Body of pancreas (tissue), 4 donors: Measurements from ENCODE around the gene VDAC2. TPM values are rescaled to one million over a fixed set of nuclear protein-coding genes. Genes with fewer than 3 reads are reported as not detected.
"Not testable (repeated sequence)": the region's sequence is repeated elsewhere in the genome, so short reads cannot be mapped to it uniquely, and the experiment has no call there.

ENCODE experiments used
- ATAC-seq: fragments of 150-250 bp; one replicate; pipeline ENCODE4 v1.9.1; 2016
- DNase-seq, 4 donors: peaks; one replicate each; pipeline ENCODE4 v3.0.0-alpha.2; 2019
- H3K27ac ChIP-seq, 4 donors: fragments of 200-600 bp; sonication (generic); 1 replicate in 3 of 4; 2 replicates in 1 of 4; pipeline versions ENCODE4 v1.5.1 to v1.6.1; 2016 to 2019; ENCODE audit warnings: mild to moderate bottlenecking in 1 of 4, mixed read lengths in 1 of 4, moderate library complexity in 1 of 4
- H3K27me3 ChIP-seq, 2 donors: fragments of 200-600 bp; sonication (generic); one replicate each; pipeline ENCODE4 v1.6.0; 2016; ENCODE audit warnings: mild to moderate bottlenecking in 1 of 2
- H3K36me3 ChIP-seq, 2 donors: fragments of 200-600 bp; sonication (generic); replicated peaks in 1 of 2; 2 replicates each; pipeline ENCODE4 v1.5.1; 2016; ENCODE audit warnings: low read depth in 2 of 2; ENCODE audit not compliant: insufficient read depth in 1 of 2
- H3K4me1 ChIP-seq: fragments of 200-600 bp; sonication (generic); one replicate; pipeline ENCODE4 v1.6.0; 2016
- H3K4me3 ChIP-seq, 2 donors: fragments of 200-600 bp; sonication (generic); 1 replicate in 1 of 2; 2 replicates in 1 of 2; pipeline ENCODE4 v1.5.1; 2016 to 2019
- H3K9me3 ChIP-seq, 3 donors: fragments of 200-600 bp; sonication (generic); 1 replicate in 2 of 3; 2 replicates in 1 of 3; pipeline ENCODE4 v1.5.1; 2016
- POLR2A ChIP-seq, 3 donors: fragments of 450-650 bp; IDR thresholded peaks; one replicate each; pipeline ENCODE4 v1.6.1; 2016; ENCODE audit warnings: antibody characterized with exemption in 3 of 3, mild to moderate bottlenecking in 2 of 3
- WGBS, 2 donors: methylation state at CpG; one replicate each; pipeline ENCODE4 v1.1.5; 2017; 5-methylcytosine and 5-hydroxymethylcytosine counted together
- intact Hi-C: fragments of 100-400 bp; cut with DNase I; formaldehyde crosslinking; loops from one replicate; pipeline ENCODE4 v1.15.1; 2023
- total RNA-seq, 2 donors: library from RNA; depleted of rRNA; stranded (reverse); fragments of >200 nt; gene quantifications; one replicate each; pipeline ENCODE4 v1.1.0, GENCODE V29; 2016
- TF ChIP-seq, protein P1 (sequence below), 7 experiments: fragments of 450-650 bp in 4 of 7; fragments of 200-600 bp in 3 of 7; sonication (generic) in 3 of 7; IDR thresholded peaks; one replicate each; pipeline ENCODE4 v1.5.1; 2016 to 2019; ENCODE audit warnings: antibody characterized with exemption in 7 of 7

Gene VDAC2
- total RNA-seq, 2 donors from 2014 or later, result 52.7 to 71.3 TPM

DNA sequence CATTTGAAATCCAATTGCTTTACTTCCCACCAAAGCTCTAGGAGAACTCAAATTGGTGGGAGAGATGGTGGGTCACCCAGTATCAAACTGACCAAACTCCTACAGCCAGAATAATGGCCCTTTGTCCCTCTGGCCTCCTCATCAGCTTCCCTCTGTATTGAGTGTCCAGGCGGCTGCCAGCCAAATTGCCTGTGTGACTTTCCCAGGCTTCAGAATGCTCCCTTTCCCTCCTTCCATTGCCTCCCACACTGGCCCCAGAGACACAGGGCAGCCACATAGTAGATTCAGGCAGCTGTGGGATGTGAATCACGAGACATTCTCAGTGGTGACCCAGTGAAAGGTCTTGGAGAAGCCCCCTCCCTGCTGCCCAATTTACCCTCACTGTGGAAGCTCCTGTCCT lies 12.7 kb upstream of the VDAC2 start:
- H3K4me1 ChIP-seq, result no peaks in the 10 kb centered on the region
- 72 to 76% methylated on average over 2 of the region's 2 CpGs for WGBS, 2 donors
- no peak overlapping the region for H3K4me3 ChIP-seq
- peak overlapping the region in 1 of 4 donors; percentile 18 for H3K27ac ChIP-seq
- peak in 1 of 4 donors; percentile 17 for DNase-seq
- intact Hi-C loops, result no loop called here
- no peaks in the 10 kb centered on the region for H3K27me3 ChIP-seq
- no peaks in the 10 kb centered on the region for H3K36me3 ChIP-seq
- no peak for ATAC-seq
- no peak for TF ChIP-seq POLR2A (IDR thresholded peaks at IDR 0.05)
- TF ChIP-seq, protein P1, sequence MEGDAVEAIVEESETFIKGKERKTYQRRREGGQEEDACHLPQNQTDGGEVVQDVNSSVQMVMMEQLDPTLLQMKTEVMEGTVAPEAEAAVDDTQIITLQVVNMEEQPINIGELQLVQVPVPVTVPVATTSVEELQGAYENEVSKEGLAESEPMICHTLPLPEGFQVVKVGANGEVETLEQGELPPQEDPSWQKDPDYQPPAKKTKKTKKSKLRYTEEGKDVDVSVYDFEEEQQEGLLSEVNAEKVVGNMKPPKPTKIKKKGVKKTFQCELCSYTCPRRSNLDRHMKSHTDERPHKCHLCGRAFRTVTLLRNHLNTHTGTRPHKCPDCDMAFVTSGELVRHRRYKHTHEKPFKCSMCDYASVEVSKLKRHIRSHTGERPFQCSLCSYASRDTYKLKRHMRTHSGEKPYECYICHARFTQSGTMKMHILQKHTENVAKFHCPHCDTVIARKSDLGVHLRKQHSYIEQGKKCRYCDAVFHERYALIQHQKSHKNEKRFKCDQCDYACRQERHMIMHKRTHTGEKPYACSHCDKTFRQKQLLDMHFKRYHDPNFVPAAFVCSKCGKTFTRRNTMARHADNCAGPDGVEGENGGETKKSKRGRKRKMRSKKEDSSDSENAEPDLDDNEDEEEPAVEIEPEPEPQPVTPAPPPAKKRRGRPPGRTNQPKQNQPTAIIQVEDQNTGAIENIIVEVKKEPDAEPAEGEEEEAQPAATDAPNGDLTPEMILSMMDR (IDR thresholded peaks at IDR 0.05), result no peak
- no peaks in the 10 kb centered on the region for H3K9me3 ChIP-seq

DNA sequence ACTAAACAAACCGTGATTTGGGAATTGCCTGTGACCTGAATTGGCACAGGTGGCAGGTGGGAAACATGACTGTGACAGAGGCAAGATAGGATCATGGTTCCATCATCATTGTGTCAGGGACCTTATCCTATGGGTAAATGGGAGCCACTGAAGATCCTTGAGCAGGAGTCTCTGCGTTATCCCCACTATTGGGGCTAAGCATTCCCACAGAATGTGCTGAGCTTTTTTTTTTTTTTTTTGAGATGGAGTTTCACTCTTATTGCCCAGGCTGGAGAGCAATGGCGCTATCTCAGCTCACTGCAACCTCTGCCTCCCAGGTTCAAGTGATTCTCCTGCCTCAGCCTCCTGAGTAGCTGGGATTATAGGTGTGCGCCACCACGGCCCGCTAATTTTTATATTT lies 10.6 kb upstream of the VDAC2 start:
- H3K4me1 ChIP-seq, intact Hi-C loops, H3K9me3 ChIP-seq, H3K27ac ChIP-seq, ATAC-seq, H3K36me3 ChIP-seq, H3K4me3 ChIP-seq, H3K27me3 ChIP-seq, DNase-seq: not testable (repeated sequence)
- WGBS, 2 donors, result 85 to 95% methylated on average over 6 of the region's 6 CpGs

DNA sequence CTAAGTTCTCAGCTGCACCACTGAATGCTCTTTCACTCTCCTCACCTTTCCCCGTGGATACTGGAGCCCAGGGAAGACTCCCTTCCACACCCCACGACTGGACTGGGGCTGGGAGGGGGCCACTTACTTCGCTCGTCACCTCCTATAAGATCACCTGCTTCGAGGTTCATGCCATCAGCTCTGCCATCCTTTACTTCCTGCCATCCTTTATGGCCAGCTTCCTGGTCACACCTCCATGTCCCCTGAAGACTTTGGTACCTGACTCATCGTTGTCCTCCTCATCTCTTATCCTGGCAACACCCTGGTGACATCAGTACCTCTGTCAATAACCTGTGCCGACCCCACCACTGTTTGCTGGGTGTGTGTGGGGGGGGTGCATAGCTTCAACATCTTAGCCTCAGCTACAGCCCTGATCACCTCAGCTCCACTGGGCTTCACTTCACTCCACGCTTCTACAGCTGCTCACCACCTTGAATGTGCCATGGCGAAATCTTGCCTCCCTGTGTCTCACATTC lies 8.7 kb upstream of the VDAC2 start:
- DNase-seq, result no peak
- WGBS, 2 donors, result 65 to 74% methylated on average over 9 of the region's 9 CpGs
- H3K36me3 ChIP-seq, result no peaks in the 10 kb centered on the region
- no peaks in the 10 kb centered on the region for H3K4me1 ChIP-seq
- TF ChIP-seq POLR2A (IDR thresholded peaks at IDR 0.05), result no peak
- TF ChIP-seq, protein P1 (IDR thresholded peaks at IDR 0.05), result no peak
- intact Hi-C loops, result no loop called here
- H3K27me3 ChIP-seq, result no peaks in the 10 kb centered on the region
- H3K4me3 ChIP-seq, result no peak overlapping the region
- no peak overlapping the region for H3K27ac ChIP-seq
- H3K9me3 ChIP-seq, result no peaks in the 10 kb centered on the region
- ATAC-seq, result no peak

DNA sequence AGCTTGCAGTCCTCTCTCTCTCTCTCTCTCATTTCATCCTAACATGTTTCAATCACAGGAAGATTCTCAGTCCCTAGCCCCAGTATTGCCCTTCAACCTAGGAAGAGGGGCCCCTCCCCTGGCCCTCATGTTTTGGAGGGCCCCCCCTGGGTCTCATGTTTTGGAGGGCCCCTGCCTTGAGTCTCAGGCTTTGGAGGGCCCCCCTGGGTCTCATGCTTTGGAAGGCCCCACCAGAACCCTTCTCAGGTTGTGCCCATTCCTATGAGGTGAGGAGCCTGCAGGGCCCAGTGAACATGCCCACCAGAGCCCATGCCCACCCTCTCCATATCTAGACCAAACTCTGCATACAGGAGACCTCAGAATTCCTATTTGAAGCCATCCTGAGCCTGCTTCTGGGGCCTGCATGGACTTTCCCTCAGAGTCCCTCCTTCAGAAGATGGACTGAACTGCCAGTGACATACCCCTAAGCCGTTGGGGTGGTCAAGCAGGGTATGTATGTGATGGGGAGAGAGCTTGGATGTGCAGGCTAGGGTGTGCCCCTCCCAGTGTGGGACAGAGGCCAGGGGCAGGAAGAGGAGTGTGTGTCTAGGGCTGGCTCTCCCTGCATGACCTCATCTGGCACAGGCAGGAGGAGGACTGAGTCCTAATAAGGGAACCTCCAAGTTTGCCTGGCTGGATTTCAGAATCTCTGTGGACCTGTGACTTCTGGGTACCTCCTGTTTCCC lies 8.1 kb upstream of the VDAC2 start:
- ATAC-seq (peak; percentile 16), DNase-seq (no peak)
- intact Hi-C loops, result no loop called here
- no peaks in the 10 kb centered on the region for H3K27me3 ChIP-seq
- H3K9me3 ChIP-seq, result no peaks in the 10 kb centered on the region
- H3K4me1 ChIP-seq, result no peaks in the 10 kb centered on the region
- no peak overlapping the region for H3K4me3 ChIP-seq
- H3K27ac ChIP-seq, result no peak overlapping the region
- WGBS, 2 donors, result 74 to 92% methylated on average over 1 of the region's 1 CpG
- TF ChIP-seq POLR2A (IDR thresholded peaks at IDR 0.05), result no peak
- TF ChIP-seq, protein P1 (IDR thresholded peaks at IDR 0.05), result no peak
- no peaks in the 10 kb centered on the region for H3K36me3 ChIP-seq

DNA sequence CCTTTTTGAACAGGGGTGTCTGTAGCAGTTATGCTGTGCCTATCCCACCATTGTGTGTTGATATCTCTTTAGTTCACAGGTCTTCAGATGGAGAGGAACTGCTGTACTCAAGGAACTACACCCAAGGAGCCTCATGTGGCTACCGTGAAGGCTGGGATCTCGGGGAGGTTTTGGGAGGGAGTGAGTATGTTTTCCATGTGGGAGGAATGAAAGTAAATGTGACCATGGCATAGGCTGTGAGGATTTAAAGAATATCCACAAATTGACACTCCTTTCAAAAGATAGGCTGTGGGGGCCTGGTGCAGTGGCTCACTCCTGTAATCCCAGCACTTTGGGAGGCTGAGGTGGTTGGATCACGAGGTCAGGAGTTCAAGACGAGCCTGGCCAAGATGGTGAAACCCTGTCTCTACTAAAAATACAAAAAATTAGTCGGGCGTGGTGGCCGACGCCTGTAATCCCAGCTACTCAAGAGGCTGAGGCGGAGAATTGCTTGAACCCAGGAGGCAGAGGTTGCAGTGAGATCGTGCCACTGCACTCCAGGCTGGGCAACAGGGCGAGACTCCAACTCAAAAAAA lies 7.5 kb upstream of the VDAC2 start:
- H3K4me3 ChIP-seq, H3K4me1 ChIP-seq, H3K36me3 ChIP-seq, H3K9me3 ChIP-seq, H3K27me3 ChIP-seq, ATAC-seq, DNase-seq, H3K27ac ChIP-seq, intact Hi-C loops: not testable (repeated sequence)
- WGBS, 2 donors, result 88 to 91% methylated on average over 11 of the region's 11 CpGs
